Articular chondrocyte of knee joint (primary cell): Measurements from ENCODE around the gene DEFB126. TPM values are rescaled to one million over a fixed set of nuclear protein-coding genes. Genes with fewer than 3 reads are reported as not detected.

Source experiments
- total RNA-seq: library from RNA; depleted of rRNA; stranded (reverse); fragments of >200 nt; gene quantifications from 2 replicates; pipeline ENCODE4 v1.2.3, GENCODE V29; 2012

Gene DEFB126
- total RNA-seq: not detected in 2 replicates

GRCh38 chr20:142290-142689 lies at the start of gene DEFB126:
Gene DEFB126, plus strand, starts transcription at chr20:142590. Its CDS starts 39 bp downstream, at chr20:142629.

GRCh38 chr20:157154-157553 lies 14.8 kb downstream of the DEFB126 start, which contains the start of gene DEFB127:
Gene DEFB127, plus strand, starts transcription at chr20:157454. Its CDS starts 91 bp downstream, at chr20:157545.

GRCh38 chr20:189611-190010 lies 47.2 kb downstream of the DEFB126 start, which contains the start of gene DEFB128:
Gene DEFB128, minus strand, starts transcription at chr20:189711. Its CDS starts 88 bp downstream, at chr20:189623.

Other genes with a start within 250 kb of the DEFB126 start
- gene DEFB125, start 54.9 kb upstream of the DEFB126 start, total RNA-seq: not detected in 2 replicates
- not detected in 2 replicates for gene DEFB127, start 14.9 kb downstream of the DEFB126 start, total RNA-seq
- not detected in 2 replicates for gene DEFB128, start 47.1 kb downstream of the DEFB126 start, total RNA-seq
- not detected in 2 replicates for gene DEFB129, start 84.7 kb downstream of the DEFB126 start, total RNA-seq
- gene DEFB132, start 115.1 kb downstream of the DEFB126 start, total RNA-seq: not detected in 2 replicates
- gene C20orf96, start 148.2 kb downstream of the DEFB126 start, total RNA-seq: 0.65 and 1.2 TPM in 2 replicates
- 6.8 and 10.6 TPM in 2 replicates for gene ZCCHC3, start 155.0 kb downstream of the DEFB126 start, total RNA-seq
- 3.4 and 4.8 TPM in 2 replicates for gene SOX12, start 183.0 kb downstream of the DEFB126 start, total RNA-seq
- gene NRSN2, start 204.5 kb downstream of the DEFB126 start, total RNA-seq: 26.7 and 51.0 TPM in 2 replicates
- 16.3 and 18.1 TPM in 2 replicates for gene TRIB3, start 238.2 kb downstream of the DEFB126 start, total RNA-seq